HepG2 (cell line): Measurements from ENCODE around the gene AFG1L. TPM values are rescaled to one million over a fixed set of nuclear protein-coding genes. Genes with fewer than 3 reads are reported as not detected.

ENCODE experiments used
- AFF4 ChIP-seq: sonication (generic); formaldehyde crosslinking; IDR thresholded peaks from 2 replicates; pipeline ENCODE4 v1.4.0; 2020; ENCODE audit warnings: missing genetic modification reagents
- BRD4 ChIP-seq: sonication (generic); formaldehyde crosslinking; IDR thresholded peaks from 2 replicates; pipeline ENCODE4 v1.4.0; 2020; ENCODE audit warnings: missing genetic modification reagents
- HOXA9 ChIP-seq: sonication (generic); formaldehyde crosslinking; IDR thresholded peaks from 2 replicates; pipeline ENCODE4 v1.8.1; 2022; ENCODE audit warnings: missing genetic modification reagents, mild to moderate bottlenecking, moderate library complexity, borderline replicate concordance
- PCBP1 ChIP-seq: fragments of 200-400 bp; formaldehyde crosslinking; IDR thresholded peaks from 2 replicates; pipeline ENCODE4 v1.6.1; 2017; ENCODE audit warnings: mild to moderate bottlenecking, low read depth, low read length, borderline replicate concordance
- POGZ ChIP-seq: sonication (generic); formaldehyde crosslinking; IDR thresholded peaks from 2 replicates; pipeline ENCODE4 v1.4.0; 2020; ENCODE audit warnings: mild to moderate bottlenecking, missing genetic modification reagents
- SIN3A ChIP-seq: IDR thresholded peaks from 2 replicates; pipeline ENCODE4 v1.6.1; 2011; ENCODE audit warnings: low read depth, mild to moderate bottlenecking, control low read depth, low read length, borderline replicate concordance
- SOX13 ChIP-seq, 3 experiments: fragments of 450-650 bp in 1 of 3; sonication (generic) in 1 of 3; formaldehyde crosslinking in 1 of 3; IDR thresholded peaks in 2 of 3; conservative IDR thresholded peaks in 1 of 3; 2 replicates each; pipeline versions ENCODE4 v1.5.0 to v1.6.1; 2016 to 2020; ENCODE audit warnings: antibody characterized with exemption in 1 of 3, mild to moderate bottlenecking in 1 of 3, missing compliant biosample characterization in 1 of 3, missing genetic modification reagents in 1 of 3, moderate library complexity in 1 of 3
- TMF1 ChIP-seq: sonication (generic); formaldehyde crosslinking; IDR thresholded peaks from 2 replicates; pipeline ENCODE4 v1.8.1; 2022; ENCODE audit warnings: low read depth, missing genetic modification reagents
- ZBTB10 ChIP-seq: sonication (generic); formaldehyde crosslinking; IDR thresholded peaks from 2 replicates; pipeline ENCODE4 v1.4.0; 2020; ENCODE audit warnings: missing genetic modification reagents, borderline replicate concordance
- ZEB1 ChIP-seq: IDR thresholded peaks from 2 replicates; pipeline ENCODE4 v1.6.1; 2012; ENCODE audit warnings: mild to moderate bottlenecking, low read depth, inconsistent platforms; ENCODE audit not compliant: insufficient replicate concordance
- ZNF124 ChIP-seq: sonication (generic); formaldehyde crosslinking; IDR thresholded peaks from 2 replicates; pipeline ENCODE4 v1.4.0; 2020; ENCODE audit warnings: missing genetic modification reagents
- ZNF362 ChIP-seq: sonication (generic); formaldehyde crosslinking; IDR thresholded peaks from 2 replicates; pipeline ENCODE4 v1.4.0; 2020; ENCODE audit warnings: missing genetic modification reagents, mild to moderate bottlenecking, borderline replicate concordance
- ZNF382 ChIP-seq: sonication (generic); formaldehyde crosslinking; IDR thresholded peaks from 2 replicates; pipeline ENCODE4 v1.5.0; 2020; ENCODE audit warnings: missing genetic modification reagents, mild to moderate bottlenecking, borderline replicate concordance
- ZNF644 ChIP-seq: IDR thresholded peaks from 2 replicates; pipeline ENCODE4 v1.6.1; 2016; ENCODE audit warnings: low read depth
- polyA plus RNA-seq, 8 experiments: library from polyadenylated mRNA; depleted of rRNA in 3 of 8; stranded (reverse) in 7 of 8; unstranded in 1 of 8; fragments of >200 nt; fragmentation: Illumina TruSeq in 4 of 8; extraction: Trizol in 4 of 8; gene quantifications; 2 replicates each; pipeline versions ENCODE4 v1.2.1 to v1.2.3, GENCODE V29; 2011 to 2016; ENCODE audit warnings: low read depth in 4 of 8, missing spikeins in 1 of 8, mixed read lengths in 1 of 8; ENCODE audit not compliant: insufficient read depth in 1 of 8
- total RNA-seq, 5 experiments: library from RNA; depleted of rRNA; stranded (reverse); fragments of >200 nt; fragmentation: Illumina TruSeq; extraction: Trizol; gene quantifications; 2 replicates each; pipeline ENCODE4 v1.2.3, GENCODE V29; 2016; ENCODE audit warnings: low read depth in 1 of 5
- TF ChIP-seq, protein P1 (sequence below): sonication (generic); formaldehyde crosslinking; IDR thresholded peaks from 2 replicates; pipeline ENCODE4 v1.5.0; 2020; ENCODE audit warnings: missing genetic modification reagents, mild to moderate bottlenecking, borderline replicate concordance
- TF ChIP-seq, protein P2 (sequence below): sonication (generic); formaldehyde crosslinking; IDR thresholded peaks from 2 replicates; pipeline ENCODE4 v1.5.0; 2020; ENCODE audit warnings: missing genetic modification reagents
- TF ChIP-seq, protein P3 (sequence below): sonication (generic); formaldehyde crosslinking; IDR thresholded peaks from 2 replicates; pipeline ENCODE4 v1.5.1; 2020; ENCODE audit warnings: missing genetic modification reagents, mild to moderate bottlenecking, borderline replicate concordance

Gene AFG1L
- total and polyA plus RNA-seq, 2 of the 13 experiments (the other 11 are each of a cell fraction or from before 2014, with no cell fraction given), result 3.1 to 14.0 TPM

DNA sequence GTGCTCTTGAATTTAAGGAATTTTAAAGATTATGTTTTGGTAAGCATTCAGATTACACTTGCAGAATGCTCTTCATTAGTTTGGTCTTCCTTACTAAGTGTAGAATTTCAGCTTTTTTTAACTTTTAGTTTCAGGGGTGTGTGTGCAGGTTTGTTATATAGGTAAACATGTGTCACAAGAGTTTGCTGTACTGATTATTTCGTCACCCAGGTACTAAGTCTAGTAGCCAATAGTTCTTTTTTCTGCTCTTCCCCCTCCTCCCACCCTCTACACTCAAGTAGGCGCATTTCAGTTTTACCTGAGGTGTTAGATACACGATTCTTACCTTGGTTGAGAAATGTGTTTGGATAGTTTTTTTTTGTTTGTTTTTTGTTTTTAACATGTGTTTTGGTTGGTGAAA lies 68.3 kb downstream of the AFG1L start (continued):
- TF ChIP-seq, protein P1, sequence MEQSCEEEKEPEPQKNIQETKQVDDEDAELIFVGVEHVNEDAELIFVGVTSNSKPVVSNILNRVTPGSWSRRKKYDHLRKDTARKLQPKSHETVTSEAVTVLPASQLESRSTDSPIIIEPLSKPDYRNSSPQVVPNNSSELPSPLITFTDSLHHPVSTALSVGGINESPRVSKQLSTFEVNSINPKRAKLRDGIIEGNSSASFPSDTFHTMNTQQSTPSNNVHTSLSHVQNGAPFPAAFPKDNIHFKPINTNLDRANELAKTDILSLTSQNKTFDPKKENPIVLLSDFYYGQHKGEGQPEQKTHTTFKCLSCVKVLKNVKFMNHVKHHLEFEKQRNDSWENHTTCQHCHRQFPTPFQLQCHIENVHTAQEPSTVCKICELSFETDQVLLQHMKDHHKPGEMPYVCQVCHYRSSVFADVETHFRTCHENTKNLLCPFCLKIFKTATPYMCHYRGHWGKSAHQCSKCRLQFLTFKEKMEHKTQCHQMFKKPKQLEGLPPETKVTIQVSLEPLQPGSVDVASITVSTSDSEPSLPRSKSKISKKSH, result no peak
- no peak for TF ChIP-seq POGZ (CRISPR knock-in tag)
- no peak for TF ChIP-seq HOXA9
- TF ChIP-seq BRD4 (CRISPR knock-in tag), result no peak
- peak; percentile 83 for TF ChIP-seq ZEB1
- TF ChIP-seq, protein P2, sequence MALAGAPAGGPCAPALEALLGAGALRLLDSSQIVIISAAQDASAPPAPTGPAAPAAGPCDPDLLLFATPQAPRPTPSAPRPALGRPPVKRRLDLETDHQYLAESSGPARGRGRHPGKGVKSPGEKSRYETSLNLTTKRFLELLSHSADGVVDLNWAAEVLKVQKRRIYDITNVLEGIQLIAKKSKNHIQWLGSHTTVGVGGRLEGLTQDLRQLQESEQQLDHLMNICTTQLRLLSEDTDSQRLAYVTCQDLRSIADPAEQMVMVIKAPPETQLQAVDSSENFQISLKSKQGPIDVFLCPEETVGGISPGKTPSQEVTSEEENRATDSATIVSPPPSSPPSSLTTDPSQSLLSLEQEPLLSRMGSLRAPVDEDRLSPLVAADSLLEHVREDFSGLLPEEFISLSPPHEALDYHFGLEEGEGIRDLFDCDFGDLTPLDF, result no peak
- no peak for TF ChIP-seq TMF1 (CRISPR knock-in tag)
- TF ChIP-seq SIN3A, result no peak
- TF ChIP-seq ZNF124 (CRISPR knock-in tag), result no peak
- no peak for TF ChIP-seq PCBP1
- TF ChIP-seq ZNF382 (CRISPR knock-in tag), result no peak
- TF ChIP-seq ZNF362 (CRISPR knock-in tag), result peak; percentile 61; the same call in 1 of the 2 replicates
- no peak for TF ChIP-seq SOX13 (IDR thresholded peaks at IDR 0.05)
- peak in 1 of 2 experiments; percentile 24; a peak in 1 of 4 replicates for TF ChIP-seq SOX13 (CRISPR knock-in tag; conservative IDR thresholded peaks at IDR 0.05 in 1 of 2, IDR thresholded peaks at IDR 0.05 in 1 of 2)
- no peak for TF ChIP-seq AFF4 (CRISPR knock-in tag)
- TF ChIP-seq, protein P3, sequence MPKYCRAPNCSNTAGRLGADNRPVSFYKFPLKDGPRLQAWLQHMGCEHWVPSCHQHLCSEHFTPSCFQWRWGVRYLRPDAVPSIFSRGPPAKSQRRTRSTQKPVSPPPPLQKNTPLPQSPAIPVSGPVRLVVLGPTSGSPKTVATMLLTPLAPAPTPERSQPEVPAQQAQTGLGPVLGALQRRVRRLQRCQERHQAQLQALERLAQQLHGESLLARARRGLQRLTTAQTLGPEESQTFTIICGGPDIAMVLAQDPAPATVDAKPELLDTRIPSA (CRISPR knock-in tag), result no peak
- no peak for TF ChIP-seq ZNF644
- no peak for TF ChIP-seq ZBTB10 (CRISPR knock-in tag)
